K562 (cell line): ENCODE results near the gene JPH2. TPM values are rescaled to one million over a fixed set of nuclear protein-coding genes. Genes with fewer than 3 reads are reported as not detected.

Experiments used
- ATAC-seq: fragments of 200-7000 bp; cut with Tn5 transposase; 3 replicates; pipeline ENCODE4 v1.9.1; 2020; ENCODE audit warnings: moderate library complexity
- BruUV-seq: library from RNA; stranded (reverse); fragments of 400-500 nt; replicated peaks from 2 replicates; lab custom pipeline; 2021; lab: Mats Ljungman, UMichigan
- CTCF ChIA-PET: fragments of 300-600 bp; formaldehyde crosslinking; extraction: SDS; loops from one replicate; lab custom pipeline; 2021; ENCODE audit warnings: low intra/inter-chr PET ratio; lab: Yijun Ruan, JAX
- POLR2A ChIA-PET: fragments of 300-600, 350-650 bp; sonication (Branson Sonifier 250); formaldehyde crosslinking; extraction: SDS; loops from one replicate; lab custom pipeline; 2021; ENCODE audit warnings: antibody characterized with exemption, inconsistent platforms; lab: Yijun Ruan, JAX
- DNase-seq, 4 experiments: peaks; one replicate each; pipeline versions ENCODE4 v3.0.0 to v3.0.0-alpha.2; 2011 to 2018; ENCODE audit warnings: low spot score in 3 of 4, mixed read lengths in 3 of 4; ENCODE audit errors: extremely low read depth in 1 of 4
- FAIRE-seq: peaks from 2 replicates; lab custom pipeline; 2011; peaks lifted over from hg19 to GRCh38; lab: Jason Lieb, UNC
- H2AFZ ChIP-seq: 2 replicates; pipeline ENCODE4 v1.6.0; 2011; ENCODE audit warnings: low read depth, low read length, control low read depth, inconsistent platforms
- H3K27ac ChIP-seq: fragments of 200-600 bp; 3 replicates; pipeline ENCODE4 v1.8.0; 2011; ENCODE audit warnings: low read depth, mild to moderate bottlenecking, control low read depth, inconsistent platforms, low read length, moderate library complexity, mixed read lengths; ENCODE audit errors: extremely low read depth
- H3K27me3 ChIP-seq, 2 experiments: fragments of 300-600 bp in 1 of 2; 2 replicates in 1 of 2; 3 replicates in 1 of 2; pipeline versions ENCODE4 v1.6.0 to v1.8.0; 2011; ENCODE audit warnings: inconsistent platforms in 2 of 2, low read length in 2 of 2, mild to moderate bottlenecking in 1 of 2, mixed read lengths in 1 of 2, moderate library complexity in 1 of 2; ENCODE audit not compliant: control insufficient read depth in 2 of 2, insufficient read depth in 2 of 2
- H3K36me3 ChIP-seq: fragments of 300-600 bp; 3 replicates; pipeline ENCODE4 v1.8.0; 2011; ENCODE audit warnings: mild to moderate bottlenecking, low read length, inconsistent platforms; ENCODE audit not compliant: control insufficient read depth, insufficient read depth
- H3K4me1 ChIP-seq, 2 experiments: fragments of 200-600 bp in 1 of 2; replicated peaks in 1 of 2; 2 replicates in 1 of 2; 3 replicates in 1 of 2; pipeline versions ENCODE4 v1.5.1 to v1.8.0; 2011; ENCODE audit warnings: inconsistent platforms in 2 of 2, low read length in 2 of 2, mild to moderate bottlenecking in 1 of 2, mixed read lengths in 1 of 2, moderate library complexity in 1 of 2; ENCODE audit not compliant: control insufficient read depth in 2 of 2, insufficient read depth in 2 of 2
- H3K4me2 ChIP-seq: 2 replicates; pipeline ENCODE4 v1.6.1; 2011; ENCODE audit warnings: low read length, control low read depth, inconsistent platforms, mixed read lengths; ENCODE audit not compliant: insufficient read depth
- H3K4me3 ChIP-seq: fragments of 200-600 bp; sonication (generic), shearing (Covaris generic); 2 replicates; pipeline ENCODE4 v1.5.1; 2016; ENCODE audit warnings: control low read depth, inconsistent platforms
- H3K79me2 ChIP-seq: fragments of 200-600 bp; 3 replicates; pipeline ENCODE4 v1.8.0; 2011; ENCODE audit warnings: low read length, inconsistent platforms; ENCODE audit not compliant: control insufficient read depth, insufficient read depth
- H3K9ac ChIP-seq, 2 experiments: 2 replicates each; pipeline versions ENCODE4 v1.6.0 to v1.6.1; 2011; ENCODE audit warnings: low read depth in 2 of 2, low read length in 2 of 2, control low read depth in 1 of 2, inconsistent platforms in 1 of 2, mild to moderate bottlenecking in 1 of 2, mixed read lengths in 1 of 2; ENCODE audit not compliant: insufficient read depth in 1 of 2
- H3K9me1 ChIP-seq: one replicate; pipeline ENCODE4 v1.6.0; 2011; ENCODE audit warnings: inconsistent platforms, mild to moderate bottlenecking, low read length, moderate library complexity; ENCODE audit not compliant: control insufficient read depth, insufficient read depth
- H3K9me3 ChIP-seq: replicated peaks from 2 replicates; pipeline ENCODE4 v1.5.1; 2011; ENCODE audit warnings: low read depth, low read length, inconsistent platforms; ENCODE audit not compliant: control insufficient read depth, insufficient read depth
- H4K20me1 ChIP-seq: replicated peaks from 2 replicates; pipeline ENCODE4 v1.6.1; 2011; ENCODE audit warnings: low read length, inconsistent platforms, mixed read lengths; ENCODE audit not compliant: control insufficient read depth, insufficient read depth
- PHF8 ChIP-seq: fragments of 200-600 bp; sonication (generic); IDR thresholded peaks from 2 replicates; pipeline ENCODE4 v1.6.1; 2012; ENCODE audit warnings: mixed run types, mild to moderate bottlenecking, inconsistent platforms, low read length, moderate library complexity, borderline replicate concordance
- ZNF280B ChIP-seq: fragments of 250-450 bp; sonication (Bioruptor Pico); IDR thresholded peaks from 2 replicates; pipeline ENCODE4 v1.5.1; 2021; ENCODE audit warnings: mild to moderate bottlenecking
- ZNF316 ChIP-seq: fragments of 450-650 bp; IDR thresholded peaks from 2 replicates; pipeline ENCODE4 v1.6.1; 2016
- ZNF324 ChIP-seq: fragments of 250-450 bp; sonication (Bioruptor Pico); IDR thresholded peaks from 2 replicates; pipeline ENCODE4 v1.4.0; 2020; ENCODE audit warnings: mild to moderate bottlenecking
- WGBS: fragments of 100-300 bp; shearing (Covaris generic); methylation state at CpG from one replicate; pipeline ENCODE4 v1.1.6; 2016; ENCODE audit warnings: low coverage, mixed read lengths; ENCODE audit not compliant: insufficient coverage; ENCODE audit errors: missing lambda C conversion rate; 5-methylcytosine and 5-hydroxymethylcytosine counted together
- in situ Hi-C: fragments of 300-500 bp; cut with MboI; formaldehyde crosslinking; loops from 4 replicates; pipeline ENCODE4 v1.15.0; 2018; ENCODE audit warnings: inconsistent platforms, mixed read lengths
- intact Hi-C: fragments of 100-400 bp; cut with micrococcal nuclease; formaldehyde crosslinking; loops from 2 replicates; pipeline ENCODE4 v1.14.2; 2022
- polyA plus RNA-seq, 8 experiments: library from polyadenylated mRNA; depleted of rRNA in 4 of 8; stranded (reverse) in 5 of 8; unstranded in 3 of 8; fragments of >200 nt; fragmentation: Nextera tagmentation in 2 of 8; fragmentation: Illumina TruSeq in 1 of 8; extraction: Ambion mirVana in 2 of 8; extraction: Trizol in 1 of 8; gene quantifications; 2 replicates each; pipeline versions ENCODE4 v1.2.1 to v1.2.3, GENCODE V29; 2011 to 2014; ENCODE audit warnings: inconsistent platforms in 1 of 8, missing spikeins in 1 of 8
- total RNA-seq, 7 experiments: library from RNA; depleted of rRNA in 6 of 7; stranded (reverse); fragments of >200 nt in 6 of 7; fragmentation: Illumina TruSeq in 2 of 7; extraction: Trizol in 2 of 7; gene quantifications; 2 replicates each; pipeline versions ENCODE4 v1.2.1 to v1.2.3, GENCODE V29; 2011 to 2021; ENCODE audit warnings: low replicate concordance in 1 of 7
- TF ChIP-seq, protein P1 (sequence below): fragments of 450-650 bp; conservative IDR thresholded peaks from 2 replicates; pipeline ENCODE4 v1.6.1; 2016; ENCODE audit warnings: missing genetic modification characterization, low read depth, mild to moderate bottlenecking, control low read depth, missing compliant biosample characterization
- TF ChIP-seq, protein P2 (sequence below): fragments of 250-450 bp; sonication (Bioruptor Pico); IDR thresholded peaks from 2 replicates; pipeline ENCODE4 v1.8.0; 2021; ENCODE audit warnings: mild to moderate bottlenecking, moderate library complexity
- TF ChIP-seq, protein P3 (sequence below): sonication (generic); formaldehyde crosslinking; IDR thresholded peaks from 2 replicates; pipeline ENCODE4 v1.8.1; 2023; ENCODE audit warnings: missing genetic modification reagents, mild to moderate bottlenecking, borderline replicate concordance

Gene JPH2
- total and polyA plus RNA-seq, 9 of the 15 experiments (the other 6 are each of a cell fraction or from before 2014, with no cell fraction given): not detected

DNA sequence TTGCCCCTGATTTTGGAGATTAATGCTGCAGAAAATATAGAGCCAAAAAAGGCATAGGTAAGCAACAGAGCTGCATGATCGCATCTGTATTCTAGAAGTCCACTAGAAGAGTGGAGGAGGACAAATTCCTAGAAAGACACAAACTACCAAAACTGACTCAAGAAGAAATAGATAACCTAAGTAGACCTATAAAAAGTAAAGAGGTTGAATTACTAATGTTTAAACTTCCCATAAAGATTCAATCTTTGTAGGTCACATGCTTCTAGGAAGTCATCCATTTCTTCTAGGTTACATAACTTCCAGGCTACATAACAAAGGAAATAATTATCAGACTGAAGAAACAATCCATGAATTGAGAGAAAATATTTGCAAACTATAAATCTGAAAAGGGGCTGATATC lies 84.4 kb downstream of the JPH2 start:
- Histone ChIP-seq H3K79me2 (no peaks in the 10 kb centered on the region), H3K27me3 (no peaks in the 10 kb centered on the region; a peak in 1 of 5 replicates), H3K4me1 (peaks cover 1 to 8% of the 10 kb centered on the region in 2 experiments; a peak in 4 of 5 replicates), H2AFZ (no peak overlapping the region), H3K4me3 (no peak overlapping the region), H3K27ac (no peak overlapping the region), H4K20me1 (no peaks in the 10 kb centered on the region), H3K9ac (no peak overlapping the region), H3K9me3 (no peaks in the 10 kb centered on the region), H3K9me1 (no peaks in the 10 kb centered on the region), H3K36me3 (no peaks in the 10 kb centered on the region), H3K4me2 (no peak overlapping the region)
- in situ Hi-C loops (no loop called here), intact Hi-C loops (no loop called here)
- no TSS peak for BruUV-seq
- ChIA-PET CTCF (no interaction called here), POLR2A (no interaction called here)
- TF ChIP-seq, protein P1, sequence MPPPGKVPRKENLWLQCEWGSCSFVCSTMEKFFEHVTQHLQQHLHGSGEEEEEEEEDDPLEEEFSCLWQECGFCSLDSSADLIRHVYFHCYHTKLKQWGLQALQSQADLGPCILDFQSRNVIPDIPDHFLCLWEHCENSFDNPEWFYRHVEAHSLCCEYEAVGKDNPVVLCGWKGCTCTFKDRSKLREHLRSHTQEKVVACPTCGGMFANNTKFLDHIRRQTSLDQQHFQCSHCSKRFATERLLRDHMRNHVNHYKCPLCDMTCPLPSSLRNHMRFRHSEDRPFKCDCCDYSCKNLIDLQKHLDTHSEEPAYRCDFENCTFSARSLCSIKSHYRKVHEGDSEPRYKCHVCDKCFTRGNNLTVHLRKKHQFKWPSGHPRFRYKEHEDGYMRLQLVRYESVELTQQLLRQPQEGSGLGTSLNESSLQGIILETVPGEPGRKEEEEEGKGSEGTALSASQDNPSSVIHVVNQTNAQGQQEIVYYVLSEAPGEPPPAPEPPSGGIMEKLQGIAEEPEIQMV: no peak
- TF ChIP-seq ZNF324: no peak
- TF ChIP-seq ZNF316: no peak
- TF ChIP-seq, protein P2, sequence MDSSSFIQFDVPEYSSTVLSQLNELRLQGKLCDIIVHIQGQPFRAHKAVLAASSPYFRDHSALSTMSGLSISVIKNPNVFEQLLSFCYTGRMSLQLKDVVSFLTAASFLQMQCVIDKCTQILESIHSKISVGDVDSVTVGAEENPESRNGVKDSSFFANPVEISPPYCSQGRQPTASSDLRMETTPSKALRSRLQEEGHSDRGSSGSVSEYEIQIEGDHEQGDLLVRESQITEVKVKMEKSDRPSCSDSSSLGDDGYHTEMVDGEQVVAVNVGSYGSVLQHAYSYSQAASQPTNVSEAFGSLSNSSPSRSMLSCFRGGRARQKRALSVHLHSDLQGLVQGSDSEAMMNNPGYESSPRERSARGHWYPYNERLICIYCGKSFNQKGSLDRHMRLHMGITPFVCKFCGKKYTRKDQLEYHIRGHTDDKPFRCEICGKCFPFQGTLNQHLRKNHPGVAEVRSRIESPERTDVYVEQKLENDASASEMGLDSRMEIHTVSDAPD (CRISPR knock-in tag): no peak
- TF ChIP-seq ZNF280B (CRISPR knock-in tag): no peak
- TF ChIP-seq PHF8: no peak
- TF ChIP-seq, protein P3, sequence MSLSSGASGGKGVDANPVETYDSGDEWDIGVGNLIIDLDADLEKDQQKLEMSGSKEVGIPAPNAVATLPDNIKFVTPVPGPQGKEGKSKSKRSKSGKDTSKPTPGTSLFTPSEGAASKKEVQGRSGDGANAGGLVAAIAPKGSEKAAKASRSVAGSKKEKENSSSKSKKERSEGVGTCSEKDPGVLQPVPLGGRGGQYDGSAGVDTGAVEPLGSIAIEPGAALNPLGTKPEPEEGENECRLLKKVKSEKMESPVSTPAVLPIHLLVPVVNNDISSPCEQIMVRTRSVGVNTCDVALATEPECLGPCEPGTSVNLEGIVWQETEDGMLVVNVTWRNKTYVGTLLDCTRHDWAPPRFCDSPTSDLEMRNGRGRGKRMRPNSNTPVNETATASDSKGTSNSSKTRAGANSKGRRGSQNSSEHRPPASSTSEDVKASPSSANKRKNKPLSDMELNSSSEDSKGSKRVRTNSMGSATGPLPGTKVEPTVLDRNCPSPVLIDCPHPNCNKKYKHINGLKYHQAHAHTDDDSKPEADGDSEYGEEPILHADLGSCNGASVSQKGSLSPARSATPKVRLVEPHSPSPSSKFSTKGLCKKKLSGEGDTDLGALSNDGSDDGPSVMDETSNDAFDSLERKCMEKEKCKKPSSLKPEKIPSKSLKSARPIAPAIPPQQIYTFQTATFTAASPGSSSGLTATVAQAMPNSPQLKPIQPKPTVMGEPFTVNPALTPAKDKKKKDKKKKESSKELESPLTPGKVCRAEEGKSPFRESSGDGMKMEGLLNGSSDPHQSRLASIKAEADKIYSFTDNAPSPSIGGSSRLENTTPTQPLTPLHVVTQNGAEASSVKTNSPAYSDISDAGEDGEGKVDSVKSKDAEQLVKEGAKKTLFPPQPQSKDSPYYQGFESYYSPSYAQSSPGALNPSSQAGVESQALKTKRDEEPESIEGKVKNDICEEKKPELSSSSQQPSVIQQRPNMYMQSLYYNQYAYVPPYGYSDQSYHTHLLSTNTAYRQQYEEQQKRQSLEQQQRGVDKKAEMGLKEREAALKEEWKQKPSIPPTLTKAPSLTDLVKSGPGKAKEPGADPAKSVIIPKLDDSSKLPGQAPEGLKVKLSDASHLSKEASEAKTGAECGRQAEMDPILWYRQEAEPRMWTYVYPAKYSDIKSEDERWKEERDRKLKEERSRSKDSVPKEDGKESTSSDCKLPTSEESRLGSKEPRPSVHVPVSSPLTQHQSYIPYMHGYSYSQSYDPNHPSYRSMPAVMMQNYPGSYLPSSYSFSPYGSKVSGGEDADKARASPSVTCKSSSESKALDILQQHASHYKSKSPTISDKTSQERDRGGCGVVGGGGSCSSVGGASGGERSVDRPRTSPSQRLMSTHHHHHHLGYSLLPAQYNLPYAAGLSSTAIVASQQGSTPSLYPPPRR (CRISPR knock-in tag): no peak
- 0% methylated on average over 1 of the region's 1 CpG for WGBS
- no peak for FAIRE-seq
- no peak for DNase-seq
- ATAC-seq: no peak
